ENCODE data around the gene AXIN1. TPM values are rescaled to one million over a fixed set of nuclear protein-coding genes. Genes with fewer than 3 reads are reported as not detected.
A peak's percentile ranks its signal among the peaks of the same experiment; 100 is the strongest.
"Not testable (repeated sequence)": the region's sequence is repeated elsewhere in the genome, so short reads cannot be mapped to it uniquely, and the experiment has no call there.

Gene AXIN1
- total RNA-seq, 1 donor from 2014 or later = 22.4 TPM

GRCh38 chr16:392450-393030, 40.0 kb upstream of the AXIN1 start:
- TF ChIP-seq, protein P1, sequence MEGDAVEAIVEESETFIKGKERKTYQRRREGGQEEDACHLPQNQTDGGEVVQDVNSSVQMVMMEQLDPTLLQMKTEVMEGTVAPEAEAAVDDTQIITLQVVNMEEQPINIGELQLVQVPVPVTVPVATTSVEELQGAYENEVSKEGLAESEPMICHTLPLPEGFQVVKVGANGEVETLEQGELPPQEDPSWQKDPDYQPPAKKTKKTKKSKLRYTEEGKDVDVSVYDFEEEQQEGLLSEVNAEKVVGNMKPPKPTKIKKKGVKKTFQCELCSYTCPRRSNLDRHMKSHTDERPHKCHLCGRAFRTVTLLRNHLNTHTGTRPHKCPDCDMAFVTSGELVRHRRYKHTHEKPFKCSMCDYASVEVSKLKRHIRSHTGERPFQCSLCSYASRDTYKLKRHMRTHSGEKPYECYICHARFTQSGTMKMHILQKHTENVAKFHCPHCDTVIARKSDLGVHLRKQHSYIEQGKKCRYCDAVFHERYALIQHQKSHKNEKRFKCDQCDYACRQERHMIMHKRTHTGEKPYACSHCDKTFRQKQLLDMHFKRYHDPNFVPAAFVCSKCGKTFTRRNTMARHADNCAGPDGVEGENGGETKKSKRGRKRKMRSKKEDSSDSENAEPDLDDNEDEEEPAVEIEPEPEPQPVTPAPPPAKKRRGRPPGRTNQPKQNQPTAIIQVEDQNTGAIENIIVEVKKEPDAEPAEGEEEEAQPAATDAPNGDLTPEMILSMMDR (IDR thresholded peaks at IDR 0.05) = no peak
- no peaks in the 10 kb centered on the region for H3K36me3 ChIP-seq
- H3K4me3 ChIP-seq = no peak overlapping the region
- H3K9me3 ChIP-seq = no peaks in the 10 kb centered on the region
- peaks cover 9% of the 10 kb centered on the region for H3K4me1 ChIP-seq
- no peak for ATAC-seq
- intact Hi-C loops (cut with DNase I) = no loop called here
- H3K27ac ChIP-seq = no peak overlapping the region
- no peak for DNase-seq
- H3K27me3 ChIP-seq (ENCODE audit: low read depth) = no peaks in the 10 kb centered on the region

- DNase-seq (no peak), ATAC-seq (peak; percentile 82 to 89)
- no peak overlapping the region for H3K27ac ChIP-seq
- TF ChIP-seq, protein P1 (IDR thresholded peaks at IDR 0.05) = peak; percentile 74
- H3K9me3 ChIP-seq = no peaks in the 10 kb centered on the region
- intact Hi-C loops (cut with DNase I) = no loop called here
- no peak overlapping the region for H3K4me3 ChIP-seq
- H3K27me3 ChIP-seq (ENCODE audit: low read depth) = no peaks in the 10 kb centered on the region
- peaks cover 9% of the 10 kb centered on the region for H3K4me1 ChIP-seq
- no peaks in the 10 kb centered on the region for H3K36me3 ChIP-seq
Observed at GRCh38 chr16:391885-392335, 39.4 kb upstream of the AXIN1 start.

DNA sequence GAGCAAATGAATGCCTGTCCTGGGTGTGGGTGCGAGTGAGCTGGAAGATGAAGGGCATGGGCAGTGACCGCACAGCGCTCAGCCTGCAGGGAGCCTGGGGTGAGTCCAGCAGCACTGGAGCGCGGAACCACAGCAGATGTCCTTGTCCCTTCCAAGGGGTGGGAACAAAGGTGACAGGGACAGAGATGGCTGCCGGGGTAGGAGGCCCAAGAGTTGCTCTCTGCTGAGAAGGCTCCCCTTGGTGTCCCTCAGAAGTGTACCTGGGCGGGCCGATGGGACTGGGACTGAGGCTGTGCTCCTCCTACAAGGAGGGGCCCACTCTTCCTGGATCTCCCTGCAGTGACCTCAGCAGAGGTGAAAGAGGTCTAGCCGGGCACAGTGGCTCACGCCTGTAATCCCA, 36.8 kb upstream of the AXIN1 start:
- no peak overlapping the region for H3K4me3 ChIP-seq
- no peaks in the 10 kb centered on the region for H3K27me3 ChIP-seq (ENCODE audit: low read depth)
- H3K9me3 ChIP-seq = no peaks in the 10 kb centered on the region
- TF ChIP-seq, protein P1 (IDR thresholded peaks at IDR 0.05) = no peak
- intact Hi-C loops (cut with DNase I) = no loop called here
- H3K27ac ChIP-seq = no peak overlapping the region
- no peaks in the 10 kb centered on the region for H3K36me3 ChIP-seq
- DNase-seq (no peak), ATAC-seq (no peak)
- H3K4me1 ChIP-seq = peaks cover 1% of the 10 kb centered on the region

- H3K9me3 ChIP-seq; H3K27ac ChIP-seq; intact Hi-C loops (cut with DNase I); H3K4me3 ChIP-seq; H3K36me3 ChIP-seq; DNase-seq; H3K27me3 ChIP-seq (ENCODE audit: low read depth); ATAC-seq: not testable (repeated sequence)
- peaks cover 15% of the 10 kb centered on the region for H3K4me1 ChIP-seq
Observed at GRCh38 chr16:387761-388666, 35.5 kb upstream of the AXIN1 start.

- no peak for DNase-seq
- intact Hi-C loops (cut with DNase I) = no loop called here
- no peak overlapping the region for H3K27ac ChIP-seq
Observed at GRCh38 chr16:386641-387156, 34.2 kb upstream of the AXIN1 start.

More at GRCh38 chr16:386641-387156, 34.2 kb upstream of the AXIN1 start:
- Histone ChIP-seq H3K4me3 (no peak overlapping the region), H3K36me3 (no peaks in the 10 kb centered on the region), H3K4me1 (peaks cover 23% of the 10 kb centered on the region), H3K27me3 (ENCODE audit: low read depth) (no peaks in the 10 kb centered on the region), H3K9me3 (no peaks in the 10 kb centered on the region)
- ATAC-seq = no peak
- TF ChIP-seq, protein P1 (IDR thresholded peaks at IDR 0.05) = no peak

Data from lower lobe of right lung (tissue), 2 donors.